H9 (cell line): ENCODE data around the gene KRT81. TPM values are rescaled to one million over a fixed set of nuclear protein-coding genes. Genes with fewer than 3 reads are reported as not detected.

Source experiments
- DNase-seq: peaks from one replicate; pipeline ENCODE4 v3.0.0-alpha.2; 2017
- H2AFZ ChIP-seq: one replicate; pipeline ENCODE4 v1.6.1; 2013; ENCODE audit warnings: mild to moderate bottlenecking, low read length, control low read depth, moderate library complexity
- H2AK5ac ChIP-seq: 2 replicates; pipeline ENCODE4 v1.6.1; 2013; ENCODE audit warnings: low read length, control low read depth, mixed read lengths; ENCODE audit not compliant: insufficient read length
- H2BK120ac ChIP-seq: one replicate; pipeline ENCODE4 v1.6.1; 2013; ENCODE audit warnings: low read depth, mild to moderate bottlenecking, low read length, control low read depth, inconsistent platforms; ENCODE audit not compliant: poor library complexity, severe bottlenecking
- H2BK12ac ChIP-seq: 2 replicates; pipeline ENCODE4 v1.6.1; 2013; ENCODE audit warnings: low read length, control low read depth, mixed read lengths, low read depth; ENCODE audit not compliant: insufficient read length
- H2BK15ac ChIP-seq: 2 replicates; pipeline ENCODE4 v1.6.1; 2013; ENCODE audit warnings: low read depth, low read length, control low read depth
- H2BK20ac ChIP-seq: one replicate; pipeline ENCODE4 v1.6.1; 2013; ENCODE audit warnings: low read depth, mild to moderate bottlenecking, low read length, control low read depth, inconsistent platforms; ENCODE audit not compliant: poor library complexity, severe bottlenecking
- H2BK5ac ChIP-seq: 2 replicates; pipeline ENCODE4 v1.6.1; 2013; ENCODE audit warnings: low read length, control low read depth, mixed read lengths; ENCODE audit not compliant: insufficient read length
- H3K14ac ChIP-seq: 2 replicates; pipeline ENCODE4 v1.6.1; 2013; ENCODE audit warnings: low read length, control low read depth; ENCODE audit not compliant: insufficient read depth
- H3K18ac ChIP-seq: 2 replicates; pipeline ENCODE4 v1.6.1; 2013; ENCODE audit warnings: low read depth, mild to moderate bottlenecking, mixed read lengths, low read length, control low read depth; ENCODE audit not compliant: insufficient read length
- H3K23ac ChIP-seq: 2 replicates; pipeline ENCODE4 v1.6.1; 2013; ENCODE audit warnings: low read length, control low read depth, mixed read lengths, low read depth; ENCODE audit not compliant: insufficient read length
- H3K23me2 ChIP-seq: 2 replicates; pipeline ENCODE4 v1.6.1; 2013; ENCODE audit warnings: low read depth, mild to moderate bottlenecking, mixed read lengths, low read length, control low read depth; ENCODE audit not compliant: insufficient read length, poor library complexity, severe bottlenecking
- H3K27ac ChIP-seq: 2 replicates; pipeline ENCODE4 v1.5.1; 2013; ENCODE audit warnings: low read length, control low read depth, mixed read lengths, low read depth; ENCODE audit not compliant: insufficient read length
- H3K27me3 ChIP-seq: 2 replicates; pipeline ENCODE4 v1.6.1; 2013; ENCODE audit warnings: low read length, control low read depth, inconsistent platforms; ENCODE audit not compliant: insufficient read depth
- H3K4ac ChIP-seq: 2 replicates; pipeline ENCODE4 v1.6.1; 2013; ENCODE audit warnings: low read depth, mild to moderate bottlenecking, control low read depth, inconsistent platforms, low read length, moderate library complexity
- H3K4me1 ChIP-seq: 2 replicates; pipeline ENCODE4 v1.6.1; 2013; ENCODE audit warnings: low read length, control low read depth, inconsistent platforms; ENCODE audit not compliant: insufficient read depth
- H3K4me2 ChIP-seq: 2 replicates; pipeline ENCODE4 v1.6.1; 2013; ENCODE audit warnings: low read length, control low read depth, mixed read lengths; ENCODE audit not compliant: insufficient read length, insufficient read depth
- H3K56ac ChIP-seq: 2 replicates; pipeline ENCODE4 v1.6.1; 2013; ENCODE audit warnings: low read depth, mild to moderate bottlenecking, mixed read lengths, low read length, control low read depth; ENCODE audit not compliant: insufficient read length
- H3K79me1 ChIP-seq: 2 replicates; pipeline ENCODE4 v1.6.1; 2013; ENCODE audit warnings: low read depth, mild to moderate bottlenecking, moderate library complexity, low read length, control low read depth, inconsistent platforms; ENCODE audit not compliant: insufficient read depth, poor library complexity, severe bottlenecking
- H3K79me2 ChIP-seq: 2 replicates; pipeline ENCODE4 v1.6.1; 2013; ENCODE audit warnings: low read length, control low read depth, inconsistent platforms; ENCODE audit not compliant: insufficient read depth
- H3K9ac ChIP-seq: 2 replicates; pipeline ENCODE4 v1.6.1; 2013; ENCODE audit warnings: low read length, control low read depth, mixed read lengths; ENCODE audit not compliant: insufficient read length; ENCODE audit errors: extremely low read depth
- H3K9me3 ChIP-seq: one replicate; pipeline ENCODE4 v1.6.1; 2013; ENCODE audit warnings: low read depth, low read length, inconsistent platforms; ENCODE audit not compliant: control insufficient read depth
- H3T11ph ChIP-seq: one replicate; pipeline ENCODE4 v1.6.1; 2013; ENCODE audit warnings: mild to moderate bottlenecking, low read length, control low read depth, inconsistent platforms
- H4K20me1 ChIP-seq: one replicate; pipeline ENCODE4 v1.6.1; 2013; ENCODE audit not compliant: control insufficient read depth, insufficient read length, insufficient read depth
- H4K5ac ChIP-seq: 2 replicates; pipeline ENCODE4 v1.6.1; 2013; ENCODE audit warnings: low read depth, mild to moderate bottlenecking, mixed read lengths, low read length, control low read depth; ENCODE audit not compliant: insufficient read length
- H4K8ac ChIP-seq: replicated peaks from 2 replicates; pipeline ENCODE4 v1.6.1; 2013; ENCODE audit warnings: low read length, control low read depth, mixed read lengths, low read depth; ENCODE audit not compliant: insufficient read length
- H4K91ac ChIP-seq: 2 replicates; pipeline ENCODE4 v1.6.1; 2013; ENCODE audit warnings: low read depth, mild to moderate bottlenecking, moderate library complexity, mixed read lengths, low read length, control low read depth; ENCODE audit not compliant: insufficient read length
- H3K27ac Mint-ChIP-seq, 3 experiments: 2 replicates in 2 of 3; 3 replicates in 1 of 3; pipeline ENCODE4 v1.8.0; 2020 to 2021; ENCODE audit warnings: mixed read lengths in 3 of 3, mild to moderate bottlenecking in 1 of 3, moderate library complexity in 1 of 3
- H3K27me3 Mint-ChIP-seq: 2 replicates; pipeline ENCODE4 v1.8.0; 2021; ENCODE audit warnings: low read depth, mild to moderate bottlenecking, moderate library complexity, mixed read lengths
- H3K36me3 Mint-ChIP-seq, 3 experiments: 2 replicates in 2 of 3; 3 replicates in 1 of 3; pipeline ENCODE4 v1.8.0; 2020 to 2021; ENCODE audit warnings: low read depth in 3 of 3, mixed read lengths in 3 of 3; ENCODE audit not compliant: insufficient read depth in 1 of 3
- H3K4me1 Mint-ChIP-seq, 2 experiments: 2 replicates each; pipeline ENCODE4 v1.8.0; 2020; ENCODE audit warnings: mixed read lengths in 2 of 2
- H3K4me3 Mint-ChIP-seq, 2 experiments: 2 replicates in 1 of 2; 3 replicates in 1 of 2; pipeline ENCODE4 v1.8.0; 2020 to 2021; ENCODE audit warnings: mild to moderate bottlenecking in 2 of 2, mixed read lengths in 2 of 2, moderate library complexity in 1 of 2
- H3K9me3 Mint-ChIP-seq, 2 experiments: 2 replicates in 1 of 2; 3 replicates in 1 of 2; pipeline ENCODE4 v1.8.0; 2020; ENCODE audit warnings: mild to moderate bottlenecking in 2 of 2, mixed read lengths in 2 of 2, moderate library complexity in 1 of 2
- CTCF ChIP-seq: fragments of 200-600 bp; sonication (generic); conservative IDR thresholded peaks from 3 replicates; pipeline ENCODE4 v1.8.0; 2021; ENCODE audit warnings: antibody characterized with exemption, mild to moderate bottlenecking
- WGBS: extraction: QIAGEN DNeasy Blood & Tissue Kit; methylation state at CpG from one replicate; pipeline ENCODE4 v1.1.7; 2013; ENCODE audit warnings: missing lambda C conversion rate, low lambda C conversion rate, mixed read lengths; ENCODE audit not compliant: insufficient read length; ENCODE audit errors: extremely low coverage; 5-methylcytosine and 5-hydroxymethylcytosine counted together
- total RNA-seq: library from RNA; stranded (reverse); gene quantifications from 2 replicates; pipeline ENCODE4 v1.2.1, GENCODE V29; 2021

Gene KRT81
- total RNA-seq, 1 experiment from 2014 or later, result not detected

GRCh38 chr12:52324153-52324444 lies 32.8 kb upstream of the KRT81 start:
- Histone ChIP-seq H2BK120ac (no peak overlapping the region), H2AK5ac (no peak overlapping the region), H2BK15ac (no peak overlapping the region), H2AFZ (no peak overlapping the region), H3K4me1 (0 out of 2 replicates have a peak, but pooled peaks cover 2% of the 10 kb centered on the region), H2BK5ac (no peak overlapping the region), H3K9ac (no peak overlapping the region), H4K5ac (no peak overlapping the region), H3K27ac (no peak overlapping the region), H3K23ac (no peak overlapping the region), H3K56ac (no peak overlapping the region), H3T11ph (no peak overlapping the region), H3K9me3 (no peaks in the 10 kb centered on the region), H3K23me2 (no peaks in the 10 kb centered on the region), H3K14ac (no peak overlapping the region), H4K8ac (no peak overlapping the region), H4K91ac (no peak overlapping the region), H3K4ac (no peak overlapping the region), H3K18ac (no peak overlapping the region), H3K27me3 (no peaks in the 10 kb centered on the region), H3K79me1 (no peaks in the 10 kb centered on the region), H3K4me2 (no peak overlapping the region), H3K79me2 (no peaks in the 10 kb centered on the region), H2BK20ac (no peak overlapping the region), H2BK12ac (no peak overlapping the region), H4K20me1 (no peaks in the 10 kb centered on the region)
- Mint-ChIP-seq H3K4me1 (peaks cover 5 to 8% of the 10 kb centered on the region in 2 experiments; a peak in 2 of 4 replicates), H3K36me3 (no peaks in the 10 kb centered on the region), H3K27me3 (peaks cover 34% of the 10 kb centered on the region), H3K27ac (no peak overlapping the region), H3K9me3 (no peaks in the 10 kb centered on the region), H3K4me3 (no peak overlapping the region)
- TF ChIP-seq CTCF, result no peak
- no CpG with 5 or more reads among the region's 3 CpGs for WGBS
- no peak for DNase-seq
